Fibroblast of lung (primary cell): ENCODE measurements around the gene CADPS.

Experiments used
- CTCF ChIP-seq, 2 donors: IDR thresholded peaks in 1 of 2; conservative IDR thresholded peaks in 1 of 2; 1 replicate in 1 of 2; 2 replicates in 1 of 2; pipeline ENCODE4 v1.5.1; 2011 to 2012; ENCODE audit warnings: low read length in 2 of 2, control low read depth in 1 of 2, inconsistent platforms in 1 of 2, low read depth in 1 of 2, mild to moderate bottlenecking in 1 of 2
- EZH2 ChIP-seq: IDR thresholded peaks from 2 replicates; pipeline ENCODE4 v1.5.1; 2012; ENCODE audit warnings: low read length, control low read depth, mild to moderate bottlenecking; ENCODE audit errors: missing control alignments

GRCh38 chr3:62870321-62870720, 4.9 kb downstream of the CADPS start:
- TF ChIP-seq CTCF (conservative IDR thresholded peaks at IDR 0.05 in 1 of 2, IDR thresholded peaks at IDR 0.05 in 1 of 2; ENCODE audit: low read depth in 1 of 2, low read length in 2 of 2) (no peak), EZH2 (no peak)
